HCT116 (cell line): ENCODE results near the gene NSMCE1. TPM values are rescaled to one million over a fixed set of nuclear protein-coding genes. Genes with fewer than 3 reads are reported as not detected.
A peak's percentile ranks its signal among the peaks of the same experiment; 100 is the strongest.

Source experiments
- ATAC-seq: fragments of 200-7000 bp; cut with Tn5 transposase; 2 replicates; pipeline ENCODE4 v1.9.1; 2020; ENCODE audit warnings: mild to moderate bottlenecking, moderate library complexity
- BruUV-seq: library from RNA; stranded (reverse); fragments of 400-500 nt; replicated peaks from 2 replicates; lab custom pipeline; 2021; lab: Mats Ljungman, UMichigan
- CTCF ChIA-PET: fragments of 300-600 bp; sonication (Branson Sonifier 250); formaldehyde crosslinking; loops from one replicate; lab custom pipeline; 2021; ENCODE audit warnings: antibody characterized with exemption; lab: Charles Lee
- POLR2A ChIA-PET: fragments of 300-600, 350-600 bp; sonication (Branson Sonifier 250); formaldehyde crosslinking; loops from one replicate; lab custom pipeline; 2021; ENCODE audit warnings: antibody characterized with exemption; lab: Charles Lee
- RAD21 ChIA-PET, 2 experiments: fragments of 300-600 bp; sonication (Branson Sonifier 250); formaldehyde crosslinking; loops; one replicate each; lab custom pipeline; 2023; ENCODE audit warnings: low total read pairs in 2 of 2; ENCODE audit not compliant: uncharacterized antibody in 2 of 2, unreplicated experiment in 2 of 2, low non-redundant PET in 1 of 2; lab: Charles Lee
- DNase-seq: peaks from one replicate; pipeline ENCODE4 v3.0.0-alpha.2; 2010; ENCODE audit warnings: low read depth, low spot score
- H2AFZ ChIP-seq: fragments of 200-600 bp; shearing (Covaris generic), sonication (generic); 2 replicates; pipeline ENCODE4 v1.6.1; 2017; ENCODE audit warnings: low read depth, mixed run types, mixed read lengths, antibody characterized with exemption, low read length; ENCODE audit not compliant: poor library complexity, severe bottlenecking
- H3K27ac ChIP-seq: 2 replicates; pipeline ENCODE4 v1.5.1; 2012; ENCODE audit warnings: low read depth, low read length
- H3K27me3 ChIP-seq: fragments of 200-600 bp; sonication (generic); 2 replicates; pipeline ENCODE4 v1.6.1; 2016; ENCODE audit warnings: mixed run types, low read length, mixed read lengths; ENCODE audit not compliant: insufficient read depth
- H3K36me3 ChIP-seq, 2 experiments: fragments of 200-500 bp in 1 of 2; fragments of 200-600 bp in 1 of 2; sonication (Bioruptor generic) in 1 of 2; sonication (generic) in 1 of 2; 2 replicates each; pipeline versions ENCODE4 v1.5.1 to v1.6.1; 2014 to 2016; ENCODE audit warnings: low read length in 2 of 2, inconsistent platforms in 1 of 2, mixed read lengths in 1 of 2, mixed run types in 1 of 2; ENCODE audit not compliant: insufficient read depth in 2 of 2, control insufficient read depth in 1 of 2
- H3K4me1 ChIP-seq, 2 experiments: fragments of 200-600 bp in 1 of 2; sonication (generic) in 1 of 2; 2 replicates each; pipeline versions ENCODE4 v1.5.1 to v1.6.1; 2012 to 2017; ENCODE audit warnings: low read length in 2 of 2, inconsistent platforms in 1 of 2, mild to moderate bottlenecking in 1 of 2, mixed read lengths in 1 of 2, mixed run types in 1 of 2, moderate library complexity in 1 of 2; ENCODE audit not compliant: insufficient read depth in 2 of 2, control insufficient read depth in 1 of 2
- H3K4me2 ChIP-seq: fragments of 200-600 bp; sonication (generic); 2 replicates; pipeline ENCODE4 v1.6.1; 2017; ENCODE audit warnings: mixed run types, low read length, mixed read lengths
- H3K4me3 ChIP-seq, 2 experiments: fragments of 200-600 bp in 1 of 2; sonication (generic) in 1 of 2; replicated peaks in 1 of 2; 2 replicates each; pipeline ENCODE4 v1.5.1; 2011 to 2016; ENCODE audit warnings: low read length in 2 of 2, control low read depth in 1 of 2, low read depth in 1 of 2, mild to moderate bottlenecking in 1 of 2, mixed read lengths in 1 of 2, mixed run types in 1 of 2
- H3K79me2 ChIP-seq: fragments of 200-600 bp; sonication (generic); 2 replicates; pipeline ENCODE4 v1.6.1; 2017; ENCODE audit warnings: mild to moderate bottlenecking, mixed run types, low read length, moderate library complexity, mixed read lengths; ENCODE audit not compliant: insufficient read depth
- H3K9ac ChIP-seq: fragments of 200-600 bp; sonication (generic); 2 replicates; pipeline ENCODE4 v1.6.1; 2016; ENCODE audit warnings: low read length, mixed read lengths
- H3K9me2 ChIP-seq: fragments of 200-600 bp; sonication (generic), shearing (Covaris generic); 2 replicates; pipeline ENCODE4 v1.6.1; 2017; ENCODE audit warnings: mixed run types, mild to moderate bottlenecking, moderate library complexity; ENCODE audit not compliant: insufficient read depth
- H3K9me3 ChIP-seq, 2 experiments: fragments of 200-500 bp in 1 of 2; fragments of 200-600 bp in 1 of 2; sonication (Bioruptor generic) in 1 of 2; sonication (generic) in 1 of 2; 2 replicates each; pipeline ENCODE4 v1.6.1; 2014 to 2017; ENCODE audit warnings: low read length in 2 of 2, mixed read lengths in 2 of 2, inconsistent platforms in 1 of 2, low read depth in 1 of 2, mild to moderate bottlenecking in 1 of 2, mixed run types in 1 of 2, moderate library complexity in 1 of 2; ENCODE audit not compliant: control insufficient read depth in 1 of 2, insufficient read depth in 1 of 2
- H4K20me1 ChIP-seq: fragments of 200-600 bp; sonication (generic), shearing (Covaris generic); 2 replicates; pipeline ENCODE4 v1.6.1; 2017; ENCODE audit warnings: mixed run types, mild to moderate bottlenecking, moderate library complexity; ENCODE audit not compliant: insufficient read depth
- CBX3 ChIP-seq: IDR thresholded peaks from 2 replicates; pipeline ENCODE4 v1.6.1; 2012; ENCODE audit warnings: low read depth
- EZH2phosphoT487 ChIP-seq: fragments of 200-600 bp; IDR thresholded peaks from 2 replicates; pipeline ENCODE4 v1.6.1; 2018; ENCODE audit warnings: antibody characterized with exemption, borderline replicate concordance
- SIN3A ChIP-seq: IDR thresholded peaks from 2 replicates; pipeline ENCODE4 v1.6.1; 2012; ENCODE audit warnings: low read depth
- intact Hi-C: fragments of 100-400 bp; cut with micrococcal nuclease; formaldehyde crosslinking; loops from 2 replicates; pipeline ENCODE4 v1.10.0; 2022
- total RNA-seq: library from RNA; stranded (reverse); gene quantifications from one replicate; pipeline ENCODE4 v1.2.1, GENCODE V29; 2021; ENCODE audit not compliant: unreplicated experiment
- TF ChIP-seq, protein P1 (sequence below), 3 experiments: fragments of 200-600 bp in 1 of 3; sonication (generic) in 1 of 3; IDR thresholded peaks in 2 of 3; conservative IDR thresholded peaks in 1 of 3; 2 replicates each; pipeline ENCODE4 v1.5.1; 2012 to 2017; ENCODE audit warnings: low read depth in 2 of 3, low read length in 2 of 3, antibody characterized with exemption in 1 of 3, borderline replicate concordance in 1 of 3, control low read depth in 1 of 3, mild to moderate bottlenecking in 1 of 3, mixed read lengths in 1 of 3, mixed run types in 1 of 3, moderate library complexity in 1 of 3; ENCODE audit not compliant: insufficient read depth in 1 of 3
- TF ChIP-seq, protein P2 (sequence below): IDR thresholded peaks from 2 replicates; pipeline ENCODE4 v1.6.1; 2011; ENCODE audit warnings: mild to moderate bottlenecking, low read length, moderate library complexity; ENCODE audit not compliant: insufficient replicate concordance; ENCODE audit errors: extremely low read depth

NSMCE1 gene
- total RNA-seq, 1 experiment from 2014 or later = 85.6 TPM

DNA sequence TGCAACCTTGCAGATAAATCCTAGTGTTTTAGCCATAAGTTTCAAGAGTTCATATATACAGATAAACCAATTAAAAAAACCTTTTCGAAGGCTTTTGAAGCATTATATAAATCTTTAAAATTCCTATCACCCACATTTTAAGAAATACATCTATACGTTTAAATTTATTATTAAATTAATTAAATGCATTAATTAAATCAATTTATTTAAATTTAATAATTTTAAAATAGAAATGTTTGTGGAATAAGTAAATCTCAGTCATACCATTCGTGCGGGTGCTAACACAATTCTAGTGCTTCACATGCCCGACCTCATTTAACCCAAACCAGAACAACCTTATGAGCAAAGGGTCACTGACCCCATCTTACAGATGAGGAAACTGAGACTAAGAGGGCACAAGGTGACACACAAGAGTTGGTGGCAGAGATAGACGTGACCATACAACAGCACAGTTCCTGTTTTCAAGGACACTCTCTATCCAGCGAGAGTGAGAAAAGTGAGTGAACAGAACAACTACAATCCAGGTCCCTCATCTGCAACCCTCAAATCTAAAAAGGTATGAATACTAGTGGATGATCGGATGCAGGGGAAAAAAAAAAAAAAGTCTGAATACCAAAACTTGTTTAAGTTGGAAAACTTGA is 1.4 kb downstream of the NSMCE1 start:
- intact Hi-C loops = loop anchor here (5.0 kb wide), 1 partner anchor 50 kb away; no protein-coding TSS in a partner anchor
- Histone ChIP-seq H3K9ac (no peak overlapping the region), H3K9me2 (no peaks in the 10 kb centered on the region), H3K36me3 (no peaks in the 10 kb centered on the region), H3K79me2 (peaks cover 20% of the 10 kb centered on the region; the same call in 1 of the 2 replicates), H3K4me2 (peak overlapping the region; percentile 87), H3K27ac (no peak overlapping the region), H2AFZ (no peak overlapping the region), H3K4me1 (peaks cover 28 to 79% of the 10 kb centered on the region in 2 experiments), H3K4me3 (peak overlapping the region; percentile 79 to 92), H3K27me3 (no peaks in the 10 kb centered on the region), H3K9me3 (no peaks in the 10 kb centered on the region), H4K20me1 (no peaks in the 10 kb centered on the region)
- no TSS peak for BruUV-seq
- ATAC-seq (no peak), DNase-seq (no peak)
- ChIA-PET POLR2A (no interaction called here), RAD21 (no interaction called here), CTCF (no interaction called here)
- TF ChIP-seq CBX3 = 0 out of 2 replicates have a peak, but pooled peaks have one; percentile 30
- TF ChIP-seq EZH2phosphoT487 = no peak
- 0 out of 2 replicates have a peak, but pooled peaks have one; percentile 18 for TF ChIP-seq SIN3A
- TF ChIP-seq, protein P1, sequence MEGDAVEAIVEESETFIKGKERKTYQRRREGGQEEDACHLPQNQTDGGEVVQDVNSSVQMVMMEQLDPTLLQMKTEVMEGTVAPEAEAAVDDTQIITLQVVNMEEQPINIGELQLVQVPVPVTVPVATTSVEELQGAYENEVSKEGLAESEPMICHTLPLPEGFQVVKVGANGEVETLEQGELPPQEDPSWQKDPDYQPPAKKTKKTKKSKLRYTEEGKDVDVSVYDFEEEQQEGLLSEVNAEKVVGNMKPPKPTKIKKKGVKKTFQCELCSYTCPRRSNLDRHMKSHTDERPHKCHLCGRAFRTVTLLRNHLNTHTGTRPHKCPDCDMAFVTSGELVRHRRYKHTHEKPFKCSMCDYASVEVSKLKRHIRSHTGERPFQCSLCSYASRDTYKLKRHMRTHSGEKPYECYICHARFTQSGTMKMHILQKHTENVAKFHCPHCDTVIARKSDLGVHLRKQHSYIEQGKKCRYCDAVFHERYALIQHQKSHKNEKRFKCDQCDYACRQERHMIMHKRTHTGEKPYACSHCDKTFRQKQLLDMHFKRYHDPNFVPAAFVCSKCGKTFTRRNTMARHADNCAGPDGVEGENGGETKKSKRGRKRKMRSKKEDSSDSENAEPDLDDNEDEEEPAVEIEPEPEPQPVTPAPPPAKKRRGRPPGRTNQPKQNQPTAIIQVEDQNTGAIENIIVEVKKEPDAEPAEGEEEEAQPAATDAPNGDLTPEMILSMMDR (IDR thresholded peaks at IDR 0.05 in 2 of 3, conservative IDR thresholded peaks at IDR 0.05 in 1 of 3; ENCODE audit: borderline replicate concordance in 1 of 3, insufficient read depth in 1 of 3, low read depth in 2 of 3, low read length in 2 of 3) = no peak
- TF ChIP-seq, protein P2, sequence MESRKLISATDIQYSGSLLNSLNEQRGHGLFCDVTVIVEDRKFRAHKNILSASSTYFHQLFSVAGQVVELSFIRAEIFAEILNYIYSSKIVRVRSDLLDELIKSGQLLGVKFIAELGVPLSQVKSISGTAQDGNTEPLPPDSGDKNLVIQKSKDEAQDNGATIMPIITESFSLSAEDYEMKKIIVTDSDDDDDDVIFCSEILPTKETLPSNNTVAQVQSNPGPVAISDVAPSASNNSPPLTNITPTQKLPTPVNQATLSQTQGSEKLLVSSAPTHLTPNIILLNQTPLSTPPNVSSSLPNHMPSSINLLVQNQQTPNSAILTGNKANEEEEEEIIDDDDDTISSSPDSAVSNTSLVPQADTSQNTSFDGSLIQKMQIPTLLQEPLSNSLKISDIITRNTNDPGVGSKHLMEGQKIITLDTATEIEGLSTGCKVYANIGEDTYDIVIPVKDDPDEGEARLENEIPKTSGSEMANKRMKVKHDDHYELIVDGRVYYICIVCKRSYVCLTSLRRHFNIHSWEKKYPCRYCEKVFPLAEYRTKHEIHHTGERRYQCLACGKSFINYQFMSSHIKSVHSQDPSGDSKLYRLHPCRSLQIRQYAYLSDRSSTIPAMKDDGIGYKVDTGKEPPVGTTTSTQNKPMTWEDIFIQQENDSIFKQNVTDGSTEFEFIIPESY = no peak
